Esophagus muscularis mucosa (tissue), 4 donors: ENCODE data around the gene ABO.

Source experiments
- CTCF ChIP-seq, 3 experiments: fragments of 200-600 bp in 2 of 3; fragments of 450-650 bp in 1 of 3; sonication (generic) in 2 of 3; IDR thresholded peaks; one replicate each; pipeline ENCODE4 v1.5.1; 2017 to 2019; ENCODE audit warnings: antibody characterized with exemption in 3 of 3, mild to moderate bottlenecking in 2 of 3, moderate library complexity in 1 of 3
- EP300 ChIP-seq: sonication (generic); formaldehyde crosslinking; IDR thresholded peaks from one replicate; pipeline ENCODE4 v1.6.1; 2017; ENCODE audit warnings: antibody characterized with exemption
- POLR2A ChIP-seq: fragments of 450-650 bp; IDR thresholded peaks from one replicate; pipeline ENCODE4 v1.6.1; 2017; ENCODE audit warnings: antibody characterized with exemption, moderate library complexity, mild to moderate bottlenecking, low read depth
- POLR2AphosphoS5 ChIP-seq, 2 donors: sonication (generic); formaldehyde crosslinking; IDR thresholded peaks; one replicate each; pipeline ENCODE4 v1.6.1; 2017; ENCODE audit warnings: antibody characterized with exemption in 2 of 2

- TF ChIP-seq CTCF (IDR thresholded peaks at IDR 0.05) (no peak), POLR2A (no peak), POLR2AphosphoS5 (IDR thresholded peaks at IDR 0.05) (no peak), EP300 (no peak)
These were observed 28.5 kb upstream of the ABO start for GRCh38 chr9:133303266-133304157.
